Measurements from ENCODE around the gene DNPH1.

- TF ChIP-seq CTCF (conservative IDR thresholded peaks at IDR 0.05; ENCODE audit: low read depth in 2 of 2) (no peak), POLR2AphosphoS5 (IDR thresholded peaks at IDR 0.05; ENCODE audit: low read depth) (no peak), JUNB (IDR thresholded peaks at IDR 0.05; ENCODE audit: unreplicated experiment) (no peak), EZH2 (IDR thresholded peaks at IDR 0.05; ENCODE audit: low read depth, unreplicated experiment) (no peak)
Measured at GRCh38 chr6:43269273-43270007, 40.2 kb upstream of the DNPH1 start.
